K562 (cell line): ENCODE results near the gene TULP3. TPM values are rescaled to one million over a fixed set of nuclear protein-coding genes. Genes with fewer than 3 reads are reported as not detected.

ENCODE experiments used
- C11orf30 ChIP-seq: fragments of 450-650 bp; IDR thresholded peaks from 2 replicates; pipeline ENCODE4 v1.6.1; 2016; ENCODE audit warnings: low read depth, mild to moderate bottlenecking
- HDAC1 ChIP-seq, 2 experiments: fragments of 450-650 bp; IDR thresholded peaks; 2 replicates each; pipeline ENCODE4 v1.6.1; 2016 to 2017; ENCODE audit warnings: inconsistent platforms in 1 of 2, mild to moderate bottlenecking in 1 of 2, moderate library complexity in 1 of 2
- HDAC3 ChIP-seq: fragments of 450-650 bp; IDR thresholded peaks from 2 replicates; pipeline ENCODE4 v1.6.1; 2018; ENCODE audit warnings: borderline replicate concordance, mild to moderate bottlenecking, moderate library complexity; ENCODE audit not compliant: partially characterized antibody
- PHF8 ChIP-seq: fragments of 200-600 bp; sonication (generic); IDR thresholded peaks from 2 replicates; pipeline ENCODE4 v1.6.1; 2012; ENCODE audit warnings: mixed run types, mild to moderate bottlenecking, inconsistent platforms, low read length, moderate library complexity, borderline replicate concordance
- POLR2AphosphoS5 ChIP-seq: IDR thresholded peaks from 2 replicates; pipeline ENCODE4 v1.6.1; 2011; ENCODE audit warnings: mild to moderate bottlenecking, low read depth, low read length, moderate library complexity; ENCODE audit not compliant: control insufficient read depth, insufficient read depth
- TEAD4 ChIP-seq, 2 experiments: sonication (generic) in 1 of 2; formaldehyde crosslinking in 1 of 2; IDR thresholded peaks; 2 replicates each; pipeline versions ENCODE4 v1.6.1 to v1.8.0; 2012 to 2022; ENCODE audit warnings: borderline replicate concordance in 1 of 2, inconsistent platforms in 1 of 2, low read length in 1 of 2, mild to moderate bottlenecking in 1 of 2, missing genetic modification reagents in 1 of 2
- ZBTB11 ChIP-seq, 3 experiments: fragments of 200-800 bp in 1 of 3; fragments of 250-450 bp in 1 of 3; fragments of 450-650 bp in 1 of 3; sonication (Bioruptor Pico) in 1 of 3; sonication (Bioruptor generic) in 1 of 3; formaldehyde crosslinking in 1 of 3; IDR thresholded peaks; 2 replicates each; pipeline versions ENCODE4 v1.6.1 to v1.8.0; 2016 to 2022; ENCODE audit warnings: mild to moderate bottlenecking in 2 of 3, missing genetic modification characterization in 2 of 3, missing compliant biosample characterization in 1 of 3, moderate library complexity in 1 of 3
- ZNF140 ChIP-seq: fragments of 250-450 bp; sonication (Bioruptor Pico); IDR thresholded peaks from 2 replicates; pipeline ENCODE4 v1.8.0; 2021; ENCODE audit warnings: moderate library complexity, mild to moderate bottlenecking, inconsistent platforms
- polyA plus RNA-seq, 8 experiments: library from polyadenylated mRNA; depleted of rRNA in 4 of 8; stranded (reverse) in 5 of 8; unstranded in 3 of 8; fragments of >200 nt; fragmentation: Nextera tagmentation in 2 of 8; fragmentation: Illumina TruSeq in 1 of 8; extraction: Ambion mirVana in 2 of 8; extraction: Trizol in 1 of 8; gene quantifications; 2 replicates each; pipeline versions ENCODE4 v1.2.1 to v1.2.3, GENCODE V29; 2011 to 2014; ENCODE audit warnings: inconsistent platforms in 1 of 8, missing spikeins in 1 of 8
- total RNA-seq, 7 experiments: library from RNA; depleted of rRNA in 6 of 7; stranded (reverse); fragments of >200 nt in 6 of 7; fragmentation: Illumina TruSeq in 2 of 7; extraction: Trizol in 2 of 7; gene quantifications; 2 replicates each; pipeline versions ENCODE4 v1.2.1 to v1.2.3, GENCODE V29; 2011 to 2021; ENCODE audit warnings: low replicate concordance in 1 of 7
- TF ChIP-seq, protein P1 (sequence below): conservative IDR thresholded peaks from 2 replicates; pipeline ENCODE4 v1.6.1; 2011; ENCODE audit warnings: low read depth, mild to moderate bottlenecking, low read length; ENCODE audit not compliant: control insufficient read depth
- TF ChIP-seq, protein P2 (sequence below), 2 experiments: fragments of 200-800 bp in 1 of 2; sonication (Bioruptor generic) in 1 of 2; sonication (generic) in 1 of 2; formaldehyde crosslinking in 1 of 2; IDR thresholded peaks in 1 of 2; conservative IDR thresholded peaks in 1 of 2; 2 replicates each; pipeline versions ENCODE4 v1.5.0 to v1.6.1; 2016 to 2020; ENCODE audit warnings: missing compliant biosample characterization in 1 of 2, missing genetic modification characterization in 1 of 2, missing genetic modification reagents in 1 of 2

Gene TULP3
- total and polyA plus RNA-seq, 9 of the 15 experiments (the other 6 are each of a cell fraction or from before 2014, with no cell fraction given), result 3.6 to 13.3 (median 7.3) TPM

GRCh38 chr12:2877047-2877952 is 13.4 kb upstream of the TULP3 start, which contains the start of the genes FOXM1 and RHNO1 (continued):
- TF ChIP-seq C11orf30 (no peak), ZNF140 (CRISPR knock-in tag) (no peak), ZBTB11 (CRISPR knock-in tag; IDR thresholded peaks at IDR 0.05) (peak in 1 of 3 experiments; percentile 35; a peak in 1 of 6 replicates), TEAD4 (IDR thresholded peaks at IDR 0.05; ENCODE audit: low read length) (peak; percentile 40; the same call in 1 of the 2 replicates), TEAD4 (CRISPR knock-in tag; IDR thresholded peaks at IDR 0.05; ENCODE audit: borderline replicate concordance) (no peak), HDAC3 (no peak), HDAC1 (IDR thresholded peaks at IDR 0.05) (peak in 1 of 2 experiments; percentile 89; a peak in 2 of 4 replicates), PHF8 (peak; percentile 59), POLR2AphosphoS5 (peak; percentile 41; the same call in 1 of the 2 replicates)
- TF ChIP-seq, protein P1, sequence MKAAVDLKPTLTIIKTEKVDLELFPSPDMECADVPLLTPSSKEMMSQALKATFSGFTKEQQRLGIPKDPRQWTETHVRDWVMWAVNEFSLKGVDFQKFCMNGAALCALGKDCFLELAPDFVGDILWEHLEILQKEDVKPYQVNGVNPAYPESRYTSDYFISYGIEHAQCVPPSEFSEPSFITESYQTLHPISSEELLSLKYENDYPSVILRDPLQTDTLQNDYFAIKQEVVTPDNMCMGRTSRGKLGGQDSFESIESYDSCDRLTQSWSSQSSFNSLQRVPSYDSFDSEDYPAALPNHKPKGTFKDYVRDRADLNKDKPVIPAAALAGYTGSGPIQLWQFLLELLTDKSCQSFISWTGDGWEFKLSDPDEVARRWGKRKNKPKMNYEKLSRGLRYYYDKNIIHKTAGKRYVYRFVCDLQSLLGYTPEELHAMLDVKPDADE, result peak; percentile 38; the same call in 1 of the 2 replicates
- TF ChIP-seq, protein P2, sequence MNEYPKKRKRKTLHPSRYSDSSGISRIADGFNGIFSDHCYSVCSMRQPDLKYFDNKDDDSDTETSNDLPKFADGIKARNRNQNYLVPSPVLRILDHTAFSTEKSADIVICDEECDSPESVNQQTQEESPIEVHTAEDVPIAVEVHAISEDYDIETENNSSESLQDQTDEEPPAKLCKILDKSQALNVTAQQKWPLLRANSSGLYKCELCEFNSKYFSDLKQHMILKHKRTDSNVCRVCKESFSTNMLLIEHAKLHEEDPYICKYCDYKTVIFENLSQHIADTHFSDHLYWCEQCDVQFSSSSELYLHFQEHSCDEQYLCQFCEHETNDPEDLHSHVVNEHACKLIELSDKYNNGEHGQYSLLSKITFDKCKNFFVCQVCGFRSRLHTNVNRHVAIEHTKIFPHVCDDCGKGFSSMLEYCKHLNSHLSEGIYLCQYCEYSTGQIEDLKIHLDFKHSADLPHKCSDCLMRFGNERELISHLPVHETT (CRISPR knock-in tag; conservative IDR thresholded peaks at IDR 0.05 in 1 of 2, IDR thresholded peaks at IDR 0.05 in 1 of 2), result 0 out of 4 replicates have a peak, but pooled peaks of 1 of the 2 experiments have one; percentile 5
- TF ChIP-seq, all 486 proteins: peak for 61
